Stimulated activated CD4-positive, alpha-beta T cell treated with anti-CD3 and anti-CD28 coated beads, Interleukin-15, amount 100 ng/mL, for 1 hour (primary cell): Measurements from ENCODE around the gene TOE1.
"Not testable (repeated sequence)": the region's sequence is repeated elsewhere in the genome, so short reads cannot be mapped to it uniquely, and the experiment has no call there.

Source experiments
- DNase-seq, 2 donors: peaks; one replicate each; pipeline ENCODE4 v3.0.0-alpha.2; 2020; ENCODE audit warnings: low read depth in 1 of 2, low spot score in 1 of 2

TOE1 gene

GRCh38 chr1:45354838-45355237 lies 14.9 kb downstream of the TOE1 start:
- DNase-seq, result no peak

GRCh38 chr1:45355683-45356082 lies 15.7 kb downstream of the TOE1 start:
- no peak for DNase-seq

GRCh38 chr1:45356186-45356585 lies 16.2 kb downstream of the TOE1 start:
- no peak for DNase-seq

- DNase-seq, result no peak
Observed at GRCh38 chr1:45359882-45360513, 20.0 kb downstream of the TOE1 start.

GRCh38 chr1:45360981-45361380 lies 21.0 kb downstream of the TOE1 start:
- not testable (repeated sequence) for DNase-seq

GRCh38 chr1:45364294-45364693 lies 24.3 kb downstream of the TOE1 start:
- DNase-seq, result no peak

- DNase-seq, result no peak
Observed at GRCh38 chr1:45365051-45365450, 25.1 kb downstream of the TOE1 start.

GRCh38 chr1:45370575-45370974 lies 30.6 kb downstream of the TOE1 start:
- DNase-seq, result no peak

GRCh38 chr1:45373573-45373972 lies 33.6 kb downstream of the TOE1 start:
- DNase-seq, result no peak

- DNase-seq, result no peak
Observed at GRCh38 chr1:45375104-45376090, 35.4 kb downstream of the TOE1 start.

- no peak for DNase-seq
Observed at GRCh38 chr1:45378184-45378583, 38.2 kb downstream of the TOE1 start.

GRCh38 chr1:45379524-45379923 lies 39.6 kb downstream of the TOE1 start:
- DNase-seq, result no peak

GRCh38 chr1:45380125-45380524 lies 40.2 kb downstream of the TOE1 start:
- no peak for DNase-seq

- DNase-seq, result no peak
Observed at GRCh38 chr1:45380730-45381129, 40.8 kb downstream of the TOE1 start.

- DNase-seq, result no peak
Observed at GRCh38 chr1:45381243-45381642, 41.3 kb downstream of the TOE1 start.

- no peak for DNase-seq
Observed at GRCh38 chr1:45383191-45383590, 43.2 kb downstream of the TOE1 start.

GRCh38 chr1:45384213-45384612 lies 44.2 kb downstream of the TOE1 start:
- DNase-seq, result not testable (repeated sequence)

GRCh38 chr1:45385302-45385701 lies 45.3 kb downstream of the TOE1 start:
- no peak for DNase-seq

GRCh38 chr1:45386219-45386618 lies 46.2 kb downstream of the TOE1 start:
- no peak for DNase-seq
